Smooth muscle cell (in vitro differentiated cells): ENCODE data around the gene SLC25A29. TPM values are rescaled to one million over a fixed set of nuclear protein-coding genes. Genes with fewer than 3 reads are reported as not detected.
A peak's percentile ranks its signal among the peaks of the same experiment; 100 is the strongest.

Experiments used
- DNase-seq: peaks from one replicate; lab custom pipeline; 2025; ENCODE audit not compliant: unreplicated experiment; lab: John Stamatoyannopoulos, UW
- H2AFZ ChIP-seq: fragments of 200-600 bp; sonication (generic); 2 replicates; pipeline ENCODE4 v1.6.0; 2016; ENCODE audit warnings: antibody characterized with exemption, low read depth, mild to moderate bottlenecking
- H3F3A ChIP-seq: fragments of 200-600 bp; sonication (generic); 2 replicates; pipeline ENCODE4 v1.6.0; 2017; ENCODE audit warnings: antibody characterized with exemption, low read depth
- H3K27ac ChIP-seq: fragments of 200-600 bp; sonication (generic); 2 replicates; pipeline ENCODE4 v1.5.1; 2016; ENCODE audit warnings: low read depth, mild to moderate bottlenecking
- H3K27me3 ChIP-seq: fragments of 200-600 bp; sonication (generic); 2 replicates; pipeline ENCODE4 v1.6.1; 2016; ENCODE audit warnings: low read depth, mild to moderate bottlenecking
- H3K36me3 ChIP-seq: fragments of 200-600 bp; sonication (generic); 2 replicates; pipeline ENCODE4 v1.5.1; 2016; ENCODE audit warnings: low read depth
- H3K4me1 ChIP-seq: fragments of 200-600 bp; sonication (generic); 2 replicates; pipeline ENCODE4 v1.5.1; 2016; ENCODE audit warnings: low read depth
- H3K4me2 ChIP-seq: fragments of 200-600 bp; sonication (generic); 2 replicates; pipeline ENCODE4 v1.6.0; 2016; ENCODE audit warnings: mild to moderate bottlenecking
- H3K4me3 ChIP-seq: fragments of 200-600 bp; sonication (generic); 2 replicates; pipeline ENCODE4 v1.5.1; 2016; ENCODE audit warnings: mild to moderate bottlenecking
- H3K79me2 ChIP-seq: fragments of 200-600 bp; sonication (generic); 2 replicates; pipeline ENCODE4 v1.6.0; 2016; ENCODE audit warnings: low read depth, mild to moderate bottlenecking
- H3K9ac ChIP-seq: fragments of 200-600 bp; sonication (generic); 2 replicates; pipeline ENCODE4 v1.6.0; 2016; ENCODE audit warnings: low read depth
- H3K9me3 ChIP-seq: fragments of 200-600 bp; sonication (generic); replicated peaks from 2 replicates; pipeline ENCODE4 v1.5.1; 2016; ENCODE audit warnings: low read depth
- H4K20me1 ChIP-seq: fragments of 200-600 bp; sonication (generic); 2 replicates; pipeline ENCODE4 v1.6.0; 2016; ENCODE audit warnings: low read depth
- CTCF ChIP-seq: fragments of 200-600 bp; sonication (generic); IDR thresholded peaks from 2 replicates; pipeline ENCODE4 v1.5.1; 2017; ENCODE audit warnings: borderline replicate concordance, mild to moderate bottlenecking, antibody characterized with exemption; ENCODE audit not compliant: insufficient read depth, poor library complexity, severe bottlenecking
- WGBS: methylation state at CpG from one replicate; pipeline ENCODE4 v1.1.7; 2016; ENCODE audit warnings: low lambda C conversion rate; 5-methylcytosine and 5-hydroxymethylcytosine counted together
- microRNA counts: library from miRNA; unstranded; fragments of <30 nt; microRNA quantifications from one replicate; lab custom pipeline; 2016
- microRNA-seq: library from miRNA; unstranded; fragments of <30 nt; microRNA quantifications from one replicate; pipeline ENCODE4, GENCODE V29; 2016; ENCODE audit warnings: borderline number of aligned reads
- polyA plus RNA-seq: library from polyadenylated mRNA; unstranded; fragments of >200 nt; fragmentation: Nextera tagmentation; extraction: Ambion mirVana; gene quantifications from 2 replicates; pipeline ENCODE4 v1.2.1, GENCODE V29; 2016
- small RNA-seq: library from RNA; depleted of rRNA; stranded (forward); fragments of <200 nt; gene quantifications from one replicate; pipeline ENCODE3, GENCODE V24; 2014
- total RNA-seq: library from RNA; depleted of rRNA; stranded (reverse); fragments of >200 nt; gene quantifications from 2 replicates; pipeline ENCODE4 v1.2.3, GENCODE V29; 2014

The SLC25A29 gene
- total and polyA plus RNA-seq, 2 experiments from 2014 or later = 27.5 to 31.8 TPM

GRCh38 chr14:100246809-100247428 is 59.3 kb downstream of the SLC25A29 start:
- Histone ChIP-seq H3K36me3 (no peaks in the 10 kb centered on the region), H3K27ac (peak overlapping the region; percentile 7), H4K20me1 (peaks cover 100% of the 10 kb centered on the region), H3K9ac (no peak overlapping the region), H3K4me2 (no peak overlapping the region), H3K9me3 (no peaks in the 10 kb centered on the region), H3K4me3 (no peak overlapping the region), H3F3A (no peaks in the 10 kb centered on the region), H3K79me2 (peaks cover 100% of the 10 kb centered on the region), H3K4me1 (no peaks in the 10 kb centered on the region), H3K27me3 (no peaks in the 10 kb centered on the region), H2AFZ (no peak overlapping the region)
- DNase-seq = no peak
- peak; percentile 56 for TF ChIP-seq CTCF
- 47% methylated on average over 3 of the region's 3 CpGs for WGBS

- H3K79me2 ChIP-seq = peaks cover 83% of the 10 kb centered on the region
- DNase-seq = no peak
These were observed 63.2 kb downstream of the SLC25A29 start for GRCh38 chr14:100243020-100243419.

GRCh38 chr14:100241279-100241678 is 65.0 kb downstream of the SLC25A29 start:
- no peak for DNase-seq
- Histone ChIP-seq H4K20me1 (peaks cover 74% of the 10 kb centered on the region), H3K4me2 (peak overlapping the region; percentile 98), H3F3A (peaks cover 15% of the 10 kb centered on the region), H3K27ac (peak overlapping the region; percentile 96), H3K27me3 (no peaks in the 10 kb centered on the region), H2AFZ (no peak overlapping the region), H3K4me3 (peak overlapping the region; percentile 95), H3K36me3 (no peaks in the 10 kb centered on the region), H3K9me3 (no peaks in the 10 kb centered on the region), H3K9ac (peak overlapping the region; percentile 93), H3K4me1 (peaks cover 21% of the 10 kb centered on the region), H3K79me2 (peaks cover 83% of the 10 kb centered on the region)
- 61% methylated on average over 3 of the region's 3 CpGs for WGBS
- no peak for TF ChIP-seq CTCF

More at GRCh38 chr14:100243020-100243419, 63.2 kb downstream of the SLC25A29 start:
- H3K9ac ChIP-seq = no peak overlapping the region
- WGBS = 99% methylated on average over 3 of the region's 3 CpGs
- no peak overlapping the region for H3K4me3 ChIP-seq
- no peak for TF ChIP-seq CTCF
- no peak overlapping the region for H2AFZ ChIP-seq
- no peak overlapping the region for H3K4me2 ChIP-seq
- peaks cover 15% of the 10 kb centered on the region for H3F3A ChIP-seq
- peaks cover 77% of the 10 kb centered on the region for H4K20me1 ChIP-seq
- H3K36me3 ChIP-seq = no peaks in the 10 kb centered on the region
- no peaks in the 10 kb centered on the region for H3K9me3 ChIP-seq
- no peaks in the 10 kb centered on the region for H3K27me3 ChIP-seq
- no peak overlapping the region for H3K27ac ChIP-seq
- H3K4me1 ChIP-seq = peaks cover 9% of the 10 kb centered on the region

MicroRNAs encoded within 50 kb of the gene (microRNA counts, 767-probe panel; counts per million panel counts)
- 183 counts per million for microRNA hsa-miR-345-5p (lab: Ali Mortazavi, UCI)

Small RNAs within 50 kb of the gene (microRNA-seq; reads per million reads assigned to microRNA genes)
- 361 reads per million, percentile 72 among the genes with 10 or more reads in this experiment for gene MIR345
- gene MIR6764 = not detected

Small RNAs within 50 kb of the gene (small RNA-seq; reads per million reads assigned to genes)
- gene MIR345 (14.1 reads per million, percentile 84 among the genes with 10 or more reads in this experiment), gene RN7SL523P (0.08 reads per million)

Other genes starting within 250 kb of the SLC25A29 start
- 19.5 and 22.0 TPM in 2 replicates for gene EVL, start 241.0 kb downstream of the SLC25A29 start, total RNA-seq
- gene EVL, start 241.0 kb downstream of the SLC25A29 start, polyA plus RNA-seq = 26.3 and 31.3 TPM in 2 replicates
- gene DEGS2, start 146.8 kb downstream of the SLC25A29 start, total RNA-seq = 0.40 and 0.45 TPM in 2 replicates
- gene DEGS2, start 146.8 kb downstream of the SLC25A29 start, polyA plus RNA-seq = 0.61 and 0.83 TPM in 2 replicates
- 48.7 and 53.3 TPM in 2 replicates for gene YY1, start 67.3 kb downstream of the SLC25A29 start, total RNA-seq
- gene YY1, start 67.3 kb downstream of the SLC25A29 start, polyA plus RNA-seq = 28.2 and 35.2 TPM in 2 replicates
- not detected in 2 replicates for gene SLC25A47, start 16.9 kb upstream of the SLC25A29 start, total RNA-seq
- gene SLC25A47, start 16.9 kb upstream of the SLC25A29 start, polyA plus RNA-seq = 0.59 TPM in 1 of 2 replicates, not detected in the other
- 8.8 and 9.8 TPM in 2 replicates for gene WDR25, start 70.0 kb upstream of the SLC25A29 start, total RNA-seq
- 15.8 and 15.9 TPM in 2 replicates for gene WDR25, start 70.0 kb upstream of the SLC25A29 start, polyA plus RNA-seq